Measurements from ENCODE around the gene PTRHD1. TPM values are rescaled to one million over a fixed set of nuclear protein-coding genes. Genes with fewer than 3 reads are reported as not detected.

The PTRHD1 gene
- total RNA-seq, 1 experiment from 2014 or later = 33.4 TPM

- intact Hi-C loops (cut with micrococcal nuclease; ENCODE audit: unreplicated experiment) = no loop called here
- Histone ChIP-seq H3K27ac (ENCODE audit: low read depth, low read length, poor library complexity, severe bottlenecking) (no peak overlapping the region), H3K4me1 (ENCODE audit: insufficient read depth, low read length, poor library complexity, severe bottlenecking) (peaks cover 10% of the 10 kb centered on the region), H3K36me3 (ENCODE audit: insufficient read depth, low read length, poor library complexity, severe bottlenecking) (peaks cover 48% of the 10 kb centered on the region), H3K27me3 (replicated peaks; ENCODE audit: insufficient read depth, low read depth, low read length, poor library complexity) (no peaks in the 10 kb centered on the region), H3K9me3 (ENCODE audit: low read depth, low read length, poor library complexity, severe bottlenecking) (no peaks in the 10 kb centered on the region), H3K4me3 (ENCODE audit: low read depth, low read length, poor library complexity, severe bottlenecking) (no peak overlapping the region)
- TF ChIP-seq CTCF (conservative IDR thresholded peaks at IDR 0.05; ENCODE audit: low read depth, low read length) (no peak), EZH2 (IDR thresholded peaks at IDR 0.05; ENCODE audit: borderline replicate concordance, low read depth, low read length, poor library complexity, severe bottlenecking) (no peak)
- ChIA-PET CTCF (no interaction called here), POLR2A (ENCODE audit: low non-redundant PET) (no interaction called here)
- no TSS peak for BruUV-seq (replicated peaks)
- no peak for DNase-seq (ENCODE audit: low spot score)
Measured at GRCh38 chr2:24797644-24798043, 4.5 kb upstream of the PTRHD1 start.

GRCh38 chr2:24793761-24794435, 707 bp upstream of the PTRHD1 start:
- H3K4me3 ChIP-seq (ENCODE audit: low read depth, low read length, poor library complexity, severe bottlenecking) = peak overlapping the region; percentile 92
- peak; percentile 55 for DNase-seq (ENCODE audit: low spot score)
- TSS peak; percentile 80 for BruUV-seq (replicated peaks)
- H3K9me3 ChIP-seq (ENCODE audit: low read depth, low read length, poor library complexity, severe bottlenecking) = no peaks in the 10 kb centered on the region
- no peaks in the 10 kb centered on the region for H3K27me3 ChIP-seq (replicated peaks; ENCODE audit: insufficient read depth, low read depth, low read length, poor library complexity)
- ChIA-PET CTCF (no interaction called here), POLR2A (ENCODE audit: low non-redundant PET) (no interaction called here)
- H3K4me1 ChIP-seq (ENCODE audit: insufficient read depth, low read length, poor library complexity, severe bottlenecking) = peaks cover 23% of the 10 kb centered on the region
- no peak for TF ChIP-seq CTCF (conservative IDR thresholded peaks at IDR 0.05; ENCODE audit: low read depth, low read length)
- no peak for TF ChIP-seq EZH2 (IDR thresholded peaks at IDR 0.05; ENCODE audit: borderline replicate concordance, low read depth, low read length, poor library complexity, severe bottlenecking)
- intact Hi-C loops (cut with micrococcal nuclease; ENCODE audit: unreplicated experiment) = loop anchor here (2.0 kb wide), 1 partner anchor 303 kb away; the partner anchor contains the start of gene NCOA1
- peak overlapping the region; percentile 99 for H3K27ac ChIP-seq (ENCODE audit: low read depth, low read length, poor library complexity, severe bottlenecking)
- peaks cover 35% of the 10 kb centered on the region for H3K36me3 ChIP-seq (ENCODE audit: insufficient read depth, low read length, poor library complexity, severe bottlenecking)

GRCh38 chr2:24792542-24792873, 683 bp downstream of the PTRHD1 start:
- DNase-seq (ENCODE audit: low spot score) = no peak
- peak overlapping the region; percentile 92 for H3K4me3 ChIP-seq (ENCODE audit: low read depth, low read length, poor library complexity, severe bottlenecking)
- intact Hi-C loops (cut with micrococcal nuclease; ENCODE audit: unreplicated experiment) = loop anchor here (2.0 kb wide), 1 partner anchor 302 kb away; the partner anchor contains the start of gene NCOA1
- ChIA-PET POLR2A (ENCODE audit: low non-redundant PET) (interaction anchor here (0.6 kb wide), 1 partner anchor 69 kb away, joined by 4 read pairs; no protein-coding TSS in a partner anchor), CTCF (no interaction called here)
- TSS peak; percentile 86 for BruUV-seq (replicated peaks)
- H3K27me3 ChIP-seq (replicated peaks; ENCODE audit: insufficient read depth, low read depth, low read length, poor library complexity) = no peaks in the 10 kb centered on the region
- peaks cover 23% of the 10 kb centered on the region for H3K36me3 ChIP-seq (ENCODE audit: insufficient read depth, low read length, poor library complexity, severe bottlenecking)
- peak overlapping the region; percentile 99 for H3K27ac ChIP-seq (ENCODE audit: low read depth, low read length, poor library complexity, severe bottlenecking)
- no peaks in the 10 kb centered on the region for H3K9me3 ChIP-seq (ENCODE audit: low read depth, low read length, poor library complexity, severe bottlenecking)
- no peak for TF ChIP-seq CTCF (conservative IDR thresholded peaks at IDR 0.05; ENCODE audit: low read depth, low read length)
- peaks cover 23% of the 10 kb centered on the region for H3K4me1 ChIP-seq (ENCODE audit: insufficient read depth, low read length, poor library complexity, severe bottlenecking)
